Measurements from ENCODE around the gene PIEZO2.
A peak's percentile ranks its signal among the peaks of the same experiment; 100 is the strongest.

Gene PIEZO2

DNA sequence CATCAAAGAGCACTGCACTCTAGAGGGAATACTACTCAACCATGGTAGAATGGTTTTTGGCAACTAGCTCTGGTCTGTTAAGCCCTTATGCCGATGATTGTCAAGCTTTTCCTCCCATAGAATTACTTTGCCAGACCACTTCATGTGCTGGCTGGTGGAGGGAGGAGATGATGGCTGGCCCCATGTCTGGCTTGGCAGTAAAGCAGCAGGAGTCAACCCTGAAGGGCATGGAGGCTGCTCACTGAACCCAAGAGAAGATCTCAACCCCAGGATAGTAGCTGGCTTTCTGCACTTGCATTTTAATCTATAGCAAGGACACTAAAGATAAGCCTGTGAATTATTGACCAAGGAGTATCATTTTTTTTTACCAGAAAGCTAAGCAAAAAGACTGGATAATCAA is 309.9 kb downstream of the PIEZO2 start:
- DNase-seq: no peak

DNA sequence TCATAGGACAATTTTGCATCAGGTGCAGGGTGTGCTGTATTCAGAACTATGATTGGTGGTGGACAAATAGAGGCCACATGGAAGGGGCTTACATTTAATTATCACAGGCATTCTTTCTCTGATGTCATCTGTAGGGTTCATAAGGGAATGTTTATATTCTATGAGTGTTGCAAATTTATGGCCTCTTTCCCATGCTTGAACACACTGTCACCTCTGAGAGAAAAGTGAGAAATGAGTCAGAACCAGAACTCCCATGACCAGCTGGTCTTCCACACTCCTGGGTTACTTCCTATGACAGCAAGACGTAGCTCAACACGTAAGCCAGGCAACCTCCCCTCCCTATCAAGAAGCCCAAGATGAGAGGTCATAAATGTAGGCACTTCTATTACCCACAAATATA is 310.8 kb downstream of the PIEZO2 start:
- DNase-seq: no peak

DNA sequence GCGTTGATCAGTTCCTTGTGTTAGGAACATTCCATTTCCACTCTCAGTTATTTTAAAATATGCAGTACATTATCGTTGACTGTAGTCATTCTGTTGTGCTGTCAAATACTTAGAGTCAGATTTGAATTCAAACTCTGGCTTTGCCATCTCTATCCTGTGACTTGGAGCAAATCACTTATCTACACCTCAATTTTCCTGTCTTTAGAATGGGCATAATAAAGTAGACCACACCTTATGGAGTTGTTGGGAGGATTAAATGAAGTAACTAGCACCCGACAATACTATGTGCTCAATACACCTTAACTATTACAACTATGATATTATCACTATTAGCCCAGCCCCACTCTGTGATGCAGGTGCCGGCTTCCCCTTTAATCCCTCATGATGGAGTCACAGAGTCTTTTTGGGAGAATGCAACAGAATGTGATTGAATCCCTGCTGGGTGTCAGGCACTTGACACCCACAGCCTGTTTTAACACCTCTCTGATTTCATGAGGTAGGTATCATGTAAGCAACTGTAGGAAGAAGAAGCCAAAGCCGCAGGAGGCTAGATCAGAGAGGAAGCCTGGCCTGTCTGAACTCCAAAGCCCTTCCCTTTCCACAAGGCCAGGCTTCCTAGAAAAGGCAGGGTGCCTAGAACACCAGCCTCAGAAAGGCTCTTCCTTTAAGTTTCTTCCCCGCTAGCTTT is 315.1 kb downstream of the PIEZO2 start:
- DNase-seq: no peak

DNA sequence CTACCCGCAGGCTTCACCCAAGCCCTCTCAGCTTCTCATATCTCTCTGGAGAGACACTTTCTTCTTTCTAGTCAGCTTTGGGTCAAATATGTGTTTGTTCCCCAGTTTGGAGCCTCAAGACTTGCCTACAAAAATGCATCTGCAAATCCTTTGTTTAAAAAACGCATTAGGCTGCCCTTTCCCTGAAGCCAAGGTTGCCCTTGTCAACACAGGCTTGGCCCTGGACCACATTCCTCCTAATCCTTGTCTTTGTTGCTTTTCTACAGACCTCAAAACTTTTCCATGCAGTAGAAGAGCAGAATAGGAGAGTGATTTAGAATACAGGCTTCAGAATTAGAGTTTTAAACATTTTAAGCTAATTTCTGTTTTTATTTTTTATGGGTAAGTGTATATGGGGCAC is 315.7 kb downstream of the PIEZO2 start:
- no peak for DNase-seq

DNA sequence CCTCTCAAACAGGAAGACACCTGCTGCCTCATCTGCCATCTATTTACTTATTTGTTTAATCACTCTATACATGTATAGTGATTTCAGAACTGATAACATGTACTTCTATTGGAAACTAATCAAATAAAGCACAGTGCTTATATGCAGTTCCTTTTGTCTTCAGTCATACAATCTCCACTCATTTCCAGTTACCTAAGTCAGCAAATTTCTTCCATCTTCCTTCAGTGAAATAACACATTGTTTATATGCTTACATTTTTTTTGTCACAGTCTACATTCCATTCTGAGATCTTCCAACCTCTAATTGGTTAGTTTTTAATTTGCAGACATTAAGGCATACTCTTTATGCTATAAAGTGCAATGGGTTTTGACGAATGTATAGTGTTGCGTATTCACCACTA is 323.0 kb downstream of the PIEZO2 start:
- no peak for DNase-seq

DNA sequence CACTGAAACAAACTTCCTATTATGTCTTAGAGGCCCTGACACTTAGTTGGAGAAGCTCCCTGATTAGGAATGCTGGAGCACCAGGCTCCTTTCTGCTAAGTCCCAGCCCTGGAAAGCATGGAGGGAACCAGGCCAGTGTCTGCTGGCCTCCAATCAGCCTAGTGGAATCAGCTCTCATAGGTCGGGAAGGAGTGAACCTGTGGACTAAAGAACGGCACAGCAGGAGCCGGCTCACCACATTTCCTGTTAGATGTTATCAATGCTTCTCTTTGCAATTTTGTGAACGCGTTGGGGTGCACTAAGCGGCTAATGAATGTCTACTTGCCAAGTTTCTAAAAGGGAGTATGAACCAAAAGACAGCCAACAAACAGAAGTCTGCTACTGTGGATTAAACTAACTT is 326.9 kb downstream of the PIEZO2 start:
- DNase-seq: peak in 1 of 2 experiments; percentile 6

DNA sequence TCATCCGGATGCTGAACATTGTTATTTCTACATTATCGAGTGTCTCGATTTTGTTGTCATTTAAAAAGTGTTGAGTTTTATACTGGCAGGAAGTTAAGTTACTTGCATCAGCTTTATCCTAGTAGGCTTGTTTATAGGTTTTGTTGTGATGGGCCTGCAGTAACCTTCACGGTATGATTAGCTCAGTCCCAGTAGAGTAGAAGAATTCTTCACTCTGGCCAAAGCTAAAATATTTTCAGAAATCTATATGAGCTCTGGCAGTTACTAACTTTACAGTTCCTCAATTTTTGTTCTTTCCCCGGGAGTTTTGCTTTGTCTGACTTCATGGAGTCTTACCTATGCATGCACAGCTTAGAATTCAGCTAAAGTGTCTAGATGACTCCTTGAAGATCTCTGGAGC is 328.7 kb downstream of the PIEZO2 start:
- no peak for DNase-seq

DNA sequence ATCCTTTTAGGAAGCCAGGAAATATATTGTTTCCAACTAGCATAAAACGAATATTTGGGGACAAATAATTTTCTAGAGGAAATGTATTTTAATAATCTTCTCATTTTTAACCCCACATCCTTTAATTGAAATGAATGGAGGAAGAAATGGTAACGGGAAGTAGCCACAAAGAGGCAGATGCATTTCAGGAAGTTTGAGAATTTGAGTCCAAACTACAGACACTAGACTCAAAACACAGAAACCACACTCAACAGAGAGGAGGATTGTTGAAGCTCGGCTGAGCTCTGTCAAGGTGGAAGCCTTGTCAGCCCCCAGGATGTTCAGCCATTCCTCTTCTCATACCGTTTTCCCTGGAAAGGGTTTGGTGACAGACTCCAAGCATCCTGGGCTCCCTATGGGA is 335.0 kb downstream of the PIEZO2 start:
- no peak for DNase-seq

DNA sequence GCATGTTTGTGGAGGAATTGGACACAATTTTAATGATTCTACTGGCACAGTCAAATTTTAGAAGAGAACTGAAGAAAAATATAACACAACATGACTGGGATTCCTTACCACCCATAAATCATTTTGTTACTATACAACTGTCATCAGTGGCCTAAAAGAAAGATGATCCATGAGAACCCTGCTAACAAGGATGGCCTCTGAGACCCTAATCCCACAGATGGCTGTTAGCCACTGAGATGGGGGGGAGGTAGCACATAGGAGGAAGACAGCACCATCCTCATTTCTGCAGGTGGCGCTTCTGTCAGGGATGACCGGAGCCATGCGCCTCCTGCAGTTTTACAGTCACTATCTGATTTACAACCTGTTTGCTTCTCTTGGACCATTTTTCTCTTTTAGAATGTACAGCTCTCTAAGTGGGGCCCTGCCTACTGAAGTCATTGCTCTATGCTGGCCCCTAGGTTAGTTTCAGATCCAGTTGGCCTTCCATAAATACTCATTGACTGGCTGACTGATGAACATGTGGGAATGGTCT is 343.7 kb downstream of the PIEZO2 start:
- DNase-seq: no peak

DNA sequence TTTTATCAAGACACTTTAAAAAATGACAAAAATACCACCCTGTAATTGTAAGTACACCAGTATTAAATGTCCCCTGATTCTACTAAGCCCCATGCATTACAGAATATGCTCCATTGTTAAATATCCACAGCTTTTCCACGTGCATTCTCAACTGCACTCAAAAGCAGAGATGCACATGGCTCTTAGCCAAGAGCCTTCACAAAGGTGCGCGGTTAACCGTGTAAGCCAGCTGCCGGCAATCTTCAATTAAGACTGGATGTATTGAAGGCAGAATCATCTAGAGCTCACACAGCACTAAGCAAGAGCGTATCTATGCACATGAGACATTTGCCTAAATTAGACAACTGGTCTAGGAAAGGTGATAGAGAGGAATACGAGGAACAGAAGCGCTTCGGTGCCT is 345.2 kb downstream of the PIEZO2 start:
- no peak for DNase-seq

DNA sequence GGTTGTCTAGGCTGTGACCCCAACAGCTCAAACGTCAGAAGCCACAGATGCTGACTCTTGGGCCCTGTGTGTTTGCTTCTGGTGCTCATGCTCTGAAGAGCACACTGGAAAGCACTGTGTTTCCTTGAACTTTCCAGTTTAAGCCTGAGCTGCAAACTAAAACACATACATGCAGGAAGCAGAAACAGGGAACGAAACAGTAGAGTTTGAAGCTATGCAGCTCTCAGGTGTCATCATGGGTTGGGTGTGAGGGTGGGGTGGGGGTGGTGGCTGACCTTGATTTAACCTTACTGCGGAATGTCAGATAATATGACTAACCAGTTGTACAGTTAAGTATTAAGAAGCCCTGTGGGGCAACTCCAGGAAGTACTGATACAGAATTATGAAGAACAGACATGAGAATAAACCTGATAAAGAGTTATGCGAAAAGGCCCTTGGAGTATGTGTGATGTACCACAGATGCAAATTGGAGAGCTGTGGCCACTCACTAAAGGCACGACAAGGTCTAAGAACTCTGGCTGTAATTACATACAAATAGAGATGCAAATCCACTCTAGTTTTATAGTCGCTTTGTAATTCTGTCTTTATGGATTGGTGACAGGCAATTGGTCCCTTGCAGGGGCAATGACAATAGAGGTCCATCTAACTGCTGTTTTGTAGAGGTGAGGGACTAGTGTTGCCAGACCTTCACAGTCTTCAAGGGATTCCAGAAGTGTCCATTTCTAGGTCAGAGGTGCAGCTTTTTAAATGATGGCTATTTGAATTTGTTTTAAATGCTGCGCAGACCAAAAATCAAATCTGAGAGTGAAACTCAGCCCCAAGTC is 350.4 kb downstream of the PIEZO2 start:
- no peak for DNase-seq

DNA sequence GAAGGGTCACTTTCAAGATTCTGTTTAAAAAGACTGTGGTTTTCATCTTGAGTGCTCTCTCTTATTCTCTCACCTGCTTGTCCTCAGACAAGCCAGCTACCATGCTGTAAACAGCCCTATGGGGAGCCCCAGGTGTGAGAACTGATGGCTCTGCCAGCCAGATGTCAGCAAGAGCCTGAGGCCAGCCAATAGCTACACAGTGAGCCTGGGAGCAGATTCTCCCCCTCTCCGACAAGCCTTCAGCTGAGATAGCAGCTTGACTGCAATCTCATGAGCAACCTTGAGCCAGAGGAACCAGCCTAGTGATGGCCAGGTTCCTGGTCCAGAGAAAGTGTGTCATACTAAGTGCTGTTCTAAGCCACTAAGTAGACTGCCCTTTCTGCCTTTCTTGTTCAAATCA is 351.5 kb downstream of the PIEZO2 start:
- no peak for DNase-seq

DNA sequence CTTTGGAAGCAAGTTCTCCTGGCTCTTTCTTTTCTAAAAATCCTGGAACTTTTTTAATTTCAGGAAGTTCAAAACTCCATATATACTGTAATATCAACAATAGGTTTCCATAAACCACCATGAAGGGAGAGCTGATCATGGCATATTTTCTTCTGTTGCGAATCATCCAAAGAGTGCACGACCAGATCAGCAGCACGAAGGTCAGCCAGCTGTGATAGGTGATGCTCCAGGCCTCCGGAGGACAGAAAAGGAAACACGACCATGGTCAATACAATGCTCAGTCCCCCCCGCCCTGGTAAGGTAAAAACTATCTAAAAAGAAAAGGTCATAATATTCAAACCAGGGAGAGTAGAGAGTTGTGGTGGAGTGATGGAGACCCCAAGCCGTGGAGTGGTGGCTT is 354.6 kb downstream of the PIEZO2 start:
- no peak for DNase-seq

DNA sequence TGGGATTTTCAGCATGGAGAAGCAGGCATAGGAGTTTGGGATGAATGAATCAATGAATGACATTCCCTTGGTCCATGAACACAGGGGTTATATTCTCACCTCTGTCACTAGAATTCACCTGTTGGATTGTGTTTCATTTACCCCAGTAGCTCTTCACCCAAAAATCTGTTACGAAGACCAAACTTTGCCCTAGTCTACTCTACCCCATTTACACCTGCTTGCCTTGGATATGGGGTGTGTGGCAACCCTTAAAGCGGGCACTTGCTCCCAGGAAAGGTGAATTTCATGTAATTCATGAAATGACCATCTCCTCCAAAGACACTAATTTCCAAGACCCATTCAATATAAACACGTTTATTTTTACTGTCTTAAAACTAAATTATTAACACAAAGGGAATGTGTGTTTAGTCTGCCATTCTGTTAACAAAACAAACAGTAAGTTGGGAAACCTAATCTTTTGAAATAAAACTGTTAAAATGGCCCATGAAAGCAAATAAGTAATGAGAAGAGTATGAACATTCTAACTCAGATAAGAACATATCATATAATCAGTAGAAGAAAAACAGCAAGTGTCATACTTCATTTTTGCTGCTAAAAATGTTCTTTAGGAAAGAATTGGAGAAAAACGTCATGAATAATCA is 355.5 kb downstream of the PIEZO2 start:
- no peak for DNase-seq

DNA sequence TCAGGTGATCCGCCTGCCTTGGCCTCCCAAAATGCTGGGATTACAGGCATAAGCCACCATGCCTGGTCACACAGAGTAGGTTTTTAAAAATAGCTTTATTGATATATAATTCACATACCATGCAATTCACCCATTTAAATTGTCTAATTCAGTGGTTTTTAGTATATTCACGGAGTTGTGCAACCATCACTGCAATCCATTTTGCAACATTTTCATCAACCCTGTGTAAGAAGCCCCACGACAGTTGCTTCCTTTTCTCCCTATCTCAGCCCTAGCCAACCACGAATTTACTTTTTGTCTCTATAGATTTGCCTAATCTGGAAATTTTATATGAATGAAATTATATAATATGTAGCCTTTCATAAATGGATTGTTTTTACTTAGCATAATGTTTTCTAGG is 357.2 kb downstream of the PIEZO2 start:
- DNase-seq: no peak

DNA sequence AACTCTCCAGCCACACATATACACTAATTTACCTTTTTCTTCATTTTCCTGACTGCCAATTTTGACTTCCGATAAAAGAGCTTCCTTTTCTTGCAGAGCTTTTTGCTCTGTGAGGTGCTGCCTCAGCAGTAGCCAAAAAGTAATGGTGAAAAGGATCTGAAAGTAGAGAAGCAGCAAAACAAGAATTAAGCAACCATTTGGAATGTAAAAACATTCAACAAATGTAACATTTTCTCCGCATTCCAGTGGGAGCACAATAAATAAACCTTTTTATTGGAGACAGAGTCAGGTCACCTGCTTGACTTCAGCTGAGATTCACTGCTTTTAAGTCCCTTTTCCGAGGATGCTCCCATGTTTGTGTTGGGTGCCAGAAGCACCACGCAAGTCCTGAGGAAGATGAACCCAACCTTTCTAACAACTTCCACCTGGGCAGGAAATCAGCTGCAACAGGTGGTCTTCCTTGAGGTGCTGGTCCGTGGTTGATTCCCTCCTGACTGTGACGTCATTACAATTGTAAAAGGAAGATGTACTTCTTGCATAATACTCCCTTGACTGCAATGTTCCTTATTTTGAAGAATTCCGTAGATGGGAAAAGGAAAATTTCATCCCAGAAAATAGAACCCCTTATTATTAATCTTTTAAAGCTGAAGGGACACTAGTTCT is 358.1 kb downstream of the PIEZO2 start:
- no peak for DNase-seq

DNA sequence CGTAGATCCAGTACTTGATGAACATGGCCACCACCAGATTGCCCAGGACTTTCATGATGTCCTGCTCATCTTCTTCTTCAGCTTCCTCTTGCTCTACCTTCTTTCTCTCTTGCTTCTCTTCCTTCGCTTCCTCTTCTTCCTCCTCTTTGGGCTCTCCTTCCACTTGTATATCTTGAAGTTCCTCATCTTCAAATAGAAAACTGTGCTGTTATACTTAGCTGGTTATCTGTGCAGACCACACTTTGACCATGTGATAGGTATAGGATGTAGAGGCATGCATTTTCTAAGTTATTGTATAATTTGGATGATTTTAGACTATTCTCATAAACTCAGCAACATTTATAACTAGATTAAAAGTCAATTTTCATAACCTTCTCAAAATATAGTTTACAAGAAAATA is 360.2 kb downstream of the PIEZO2 start:
- DNase-seq: no peak

DNA sequence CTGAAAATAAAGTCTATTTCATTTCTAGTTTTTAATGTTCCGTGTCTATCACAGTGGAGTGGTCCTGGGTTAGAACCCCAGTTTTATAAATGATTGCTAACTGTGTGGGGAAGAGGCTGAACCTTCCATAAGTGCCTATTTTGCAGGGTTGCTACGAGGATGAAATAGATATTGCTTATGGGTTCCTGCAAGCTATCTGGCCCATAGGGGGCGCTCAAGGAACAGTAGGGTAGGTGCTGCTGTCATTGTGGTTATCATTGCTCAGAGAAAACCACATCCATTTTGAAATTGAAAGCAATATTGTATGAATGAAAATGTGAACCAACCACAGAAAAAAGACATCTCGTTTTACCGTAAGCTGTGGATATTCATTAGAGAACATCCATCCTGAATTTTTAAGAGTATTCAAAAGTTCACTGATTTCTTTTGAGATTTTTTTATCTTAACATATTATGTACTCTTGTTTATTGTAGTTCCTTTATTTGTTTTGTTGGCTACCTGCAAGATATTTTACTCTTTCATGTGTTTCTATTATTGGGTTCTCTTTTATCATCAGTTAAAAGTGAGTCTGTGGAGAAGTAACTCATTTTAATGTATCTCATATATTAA is 362.0 kb downstream of the PIEZO2 start:
- peak; percentile 9 to 27 for DNase-seq

DNA sequence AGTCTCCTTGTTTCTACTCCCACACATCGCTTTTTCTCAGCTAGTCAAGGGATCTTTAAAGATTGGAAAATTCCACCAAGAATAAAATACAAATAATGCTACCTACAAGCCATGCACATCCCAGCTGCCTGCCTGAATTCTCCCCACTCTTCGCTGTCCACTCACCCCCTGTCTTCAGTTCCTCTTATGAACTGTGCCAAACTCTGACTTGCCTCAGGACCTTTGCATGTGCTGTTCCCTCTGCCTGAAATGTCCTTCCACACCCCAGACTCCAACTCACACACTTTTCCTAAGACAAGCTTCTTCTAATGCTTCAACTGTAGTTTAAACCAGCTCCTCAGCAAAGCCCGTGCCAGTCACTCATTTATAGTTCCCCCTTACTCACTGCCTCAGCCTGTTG is 363.6 kb downstream of the PIEZO2 start:
- no peak for DNase-seq

DNA sequence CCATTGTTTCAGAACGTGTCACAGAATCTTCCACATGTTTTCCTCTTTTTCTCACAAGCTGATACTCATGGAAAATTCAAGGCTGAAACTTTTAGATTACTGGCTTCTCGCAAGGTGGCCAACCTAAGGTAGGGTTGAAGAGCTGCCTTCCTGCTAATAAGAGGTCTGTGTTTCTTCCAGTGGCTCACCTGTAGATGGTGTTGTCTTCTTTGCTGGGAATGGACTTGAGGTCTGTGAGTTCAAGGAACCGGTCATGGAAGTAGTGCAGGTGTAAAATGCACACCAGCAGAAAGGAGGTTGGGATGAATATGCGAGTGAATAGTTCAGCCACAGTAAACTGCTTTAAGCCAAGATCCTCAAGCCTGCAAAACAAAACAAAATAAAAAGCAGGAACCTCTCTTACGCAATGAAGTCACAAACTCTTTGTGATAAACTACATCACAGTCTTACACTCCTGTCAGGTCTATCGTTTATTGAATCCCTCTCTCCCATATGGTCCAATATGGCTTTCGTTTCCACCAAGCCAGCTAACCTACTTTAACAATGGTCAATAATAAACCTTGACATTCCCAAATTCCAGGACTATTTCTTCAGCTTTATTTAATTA is 364.7 kb downstream of the PIEZO2 start:
- no peak for DNase-seq

DNA sequence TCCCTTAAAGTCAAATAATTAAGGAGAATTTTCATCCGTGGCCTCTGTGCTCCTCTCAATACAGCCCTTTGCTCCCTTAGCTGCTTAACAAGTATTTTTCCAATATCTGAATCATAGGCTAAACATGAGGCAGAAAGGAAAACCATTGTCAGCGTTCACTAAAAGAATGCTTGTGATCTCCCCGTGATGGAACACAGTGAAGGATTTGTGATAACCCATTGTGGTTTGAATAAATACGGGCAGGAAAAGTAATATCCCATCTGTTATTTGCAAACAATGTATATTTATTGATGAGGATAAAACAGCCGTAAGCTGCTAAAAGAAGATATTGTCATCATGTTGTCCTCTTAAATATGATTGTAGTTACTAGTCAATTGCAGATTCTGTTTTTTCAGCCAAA is 365.4 kb downstream of the PIEZO2 start:
- no peak for DNase-seq

DNA sequence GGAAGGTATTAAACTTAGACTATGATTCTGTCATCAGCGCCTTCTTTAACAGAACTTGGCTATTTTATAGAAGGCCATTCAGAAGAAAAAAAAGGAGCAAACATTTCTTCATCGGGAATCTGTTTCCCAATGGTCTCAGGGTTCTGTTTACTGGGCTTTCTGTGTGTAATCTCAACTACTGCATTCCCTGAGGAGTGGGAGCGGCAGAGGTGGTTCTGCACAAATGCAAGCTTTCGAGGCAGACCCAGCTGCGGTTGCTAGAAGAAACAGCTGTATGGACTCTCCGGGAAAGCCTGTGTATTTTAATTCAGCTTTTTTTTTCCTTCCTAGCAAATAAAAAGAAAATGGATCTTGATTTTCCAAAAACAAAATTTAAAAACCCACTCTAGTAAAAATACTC is 372.9 kb downstream of the PIEZO2 start:
- no peak for DNase-seq

All from NCI-H1930 (cell line).